OCI-LY3 (cell line): ENCODE measurements around the gene DENND5A.

Experiments used
- EZH2phosphoT487 ChIP-seq: fragments of 200-600 bp; shearing (Covaris generic); IDR thresholded peaks from 2 replicates; pipeline ENCODE4 v1.6.1; 2018; ENCODE audit warnings: antibody characterized with exemption, mixed run types, low read depth
- TF ChIP-seq, protein P1 (sequence below): fragments of 200-600, 300-600 bp; sonication (generic); IDR thresholded peaks from 2 replicates; pipeline ENCODE4 v1.5.1; 2014; ENCODE audit warnings: antibody characterized with exemption, low read length, low read depth

DNA sequence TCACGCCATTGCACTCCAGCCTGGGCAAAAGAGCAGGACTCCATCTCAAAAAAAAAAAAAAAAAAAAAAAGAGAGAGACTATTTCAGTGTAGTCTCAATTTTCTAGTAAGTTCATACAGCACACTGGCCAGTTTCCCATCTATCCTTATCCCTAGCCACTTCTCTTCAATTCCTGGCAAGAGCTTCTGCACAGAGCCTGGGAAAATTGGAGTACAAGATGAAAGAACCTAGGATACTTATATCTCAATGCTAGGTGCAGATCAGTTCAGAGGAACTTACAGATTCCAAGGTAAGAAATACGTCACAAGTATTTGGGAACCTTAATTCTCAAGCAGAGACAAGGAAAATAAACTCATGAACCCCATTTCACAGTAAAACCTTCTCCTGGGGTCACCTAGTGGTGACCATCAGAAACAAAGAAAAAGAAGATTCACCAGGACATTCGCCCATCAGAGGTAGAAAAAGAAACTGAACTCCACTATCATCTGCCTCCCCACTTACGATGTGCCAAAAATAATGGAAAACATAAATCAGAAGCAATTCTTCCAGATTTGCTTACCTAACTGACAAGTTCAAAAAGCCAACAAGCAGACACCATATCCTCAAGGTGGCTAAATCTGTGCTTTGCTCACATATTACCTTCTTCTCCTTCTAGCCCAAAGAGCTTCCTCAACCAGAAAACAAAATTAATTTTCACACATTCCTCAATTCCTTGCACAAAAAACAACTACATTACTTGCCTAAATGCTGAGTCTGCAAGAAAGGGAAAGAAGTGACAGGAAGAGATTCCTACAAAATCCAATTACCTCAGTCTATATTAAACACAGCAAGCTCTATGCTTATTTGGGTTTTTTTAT is 4.9 kb downstream of the DENND5A start:
- no peak for TF ChIP-seq EZH2phosphoT487
- TF ChIP-seq, protein P1, sequence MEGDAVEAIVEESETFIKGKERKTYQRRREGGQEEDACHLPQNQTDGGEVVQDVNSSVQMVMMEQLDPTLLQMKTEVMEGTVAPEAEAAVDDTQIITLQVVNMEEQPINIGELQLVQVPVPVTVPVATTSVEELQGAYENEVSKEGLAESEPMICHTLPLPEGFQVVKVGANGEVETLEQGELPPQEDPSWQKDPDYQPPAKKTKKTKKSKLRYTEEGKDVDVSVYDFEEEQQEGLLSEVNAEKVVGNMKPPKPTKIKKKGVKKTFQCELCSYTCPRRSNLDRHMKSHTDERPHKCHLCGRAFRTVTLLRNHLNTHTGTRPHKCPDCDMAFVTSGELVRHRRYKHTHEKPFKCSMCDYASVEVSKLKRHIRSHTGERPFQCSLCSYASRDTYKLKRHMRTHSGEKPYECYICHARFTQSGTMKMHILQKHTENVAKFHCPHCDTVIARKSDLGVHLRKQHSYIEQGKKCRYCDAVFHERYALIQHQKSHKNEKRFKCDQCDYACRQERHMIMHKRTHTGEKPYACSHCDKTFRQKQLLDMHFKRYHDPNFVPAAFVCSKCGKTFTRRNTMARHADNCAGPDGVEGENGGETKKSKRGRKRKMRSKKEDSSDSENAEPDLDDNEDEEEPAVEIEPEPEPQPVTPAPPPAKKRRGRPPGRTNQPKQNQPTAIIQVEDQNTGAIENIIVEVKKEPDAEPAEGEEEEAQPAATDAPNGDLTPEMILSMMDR, result peak; percentile 20; the same call in 1 of the 2 replicates
